Testis (tissue), 3 donors: ENCODE data around the gene NAPG. TPM values are rescaled to one million over a fixed set of nuclear protein-coding genes. Genes with fewer than 3 reads are reported as not detected.
"Not testable (repeated sequence)": the region's sequence is repeated elsewhere in the genome, so short reads cannot be mapped to it uniquely, and the experiment has no call there.

Experiments
- DNase-seq: peaks from one replicate; pipeline ENCODE4 v3.0.0-alpha.2; 2019
- H3K27ac ChIP-seq, 2 donors: fragments of 200-600 bp; sonication (generic); one replicate each; pipeline ENCODE4 v1.5.1; 2019
- H3K27me3 ChIP-seq: fragments of 200-600 bp; sonication (generic); one replicate; pipeline ENCODE4 v1.5.1; 2019
- H3K36me3 ChIP-seq: fragments of 200-600 bp; sonication (generic); one replicate; pipeline ENCODE4 v1.5.1; 2017; ENCODE audit warnings: low read depth; ENCODE audit errors: missing control alignments
- H3K4me1 ChIP-seq: fragments of 200-600 bp; sonication (generic); one replicate; pipeline ENCODE4 v1.5.1; 2019
- H3K4me3 ChIP-seq, 2 donors: fragments of 200-600 bp; sonication (generic); one replicate each; pipeline ENCODE4 v1.5.1; 2017 to 2019
- H3K9me3 ChIP-seq: fragments of 200-600 bp; sonication (generic); one replicate; pipeline ENCODE4 v1.5.1; 2017
- POLR2A ChIP-seq: fragments of 450-650 bp; IDR thresholded peaks from one replicate; pipeline ENCODE4 v1.6.1; 2017; ENCODE audit warnings: antibody characterized with exemption, mild to moderate bottlenecking, moderate library complexity
- WGBS, 2 donors: methylation state at CpG; one replicate each; pipeline ENCODE4 v1.1.5; 2018; 5-methylcytosine and 5-hydroxymethylcytosine counted together
- intact Hi-C: fragments of 100-400 bp; cut with DNase I; formaldehyde crosslinking; loops from one replicate; pipeline ENCODE4 v1.15.1; 2023; ENCODE audit warnings: low total_unique reads
- polyA plus RNA-seq: library from polyadenylated mRNA; stranded (reverse); fragments of 350-450 nt; fragmentation: Illumina TruSeq; extraction: RNeasy Lipid Tissue Mini Kit (QIAGEN cat#74804); gene quantifications from one replicate; pipeline ENCODE4 v1.2.3, GENCODE V29; 2014; ENCODE audit warnings: low read depth, low replicate concordance; ENCODE audit not compliant: insufficient read depth
- total RNA-seq, 2 donors: library from RNA; depleted of rRNA; stranded (reverse); fragments of >200 nt; gene quantifications; one replicate each; pipeline ENCODE4 v1.2.3, GENCODE V29; 2016
- TF ChIP-seq, protein P1 (sequence below), 3 experiments: fragments of 450-650 bp in 2 of 3; fragments of 200-600 bp in 1 of 3; sonication (generic) in 1 of 3; IDR thresholded peaks; one replicate each; pipeline ENCODE4 v1.5.1; 2016 to 2019; ENCODE audit warnings: antibody characterized with exemption in 3 of 3, mild to moderate bottlenecking in 2 of 3, moderate library complexity in 1 of 3

Gene NAPG
- total and polyA plus RNA-seq, 3 donors from 2014 or later = 19.5 to 40.3 (median 33.5) TPM

DNA sequence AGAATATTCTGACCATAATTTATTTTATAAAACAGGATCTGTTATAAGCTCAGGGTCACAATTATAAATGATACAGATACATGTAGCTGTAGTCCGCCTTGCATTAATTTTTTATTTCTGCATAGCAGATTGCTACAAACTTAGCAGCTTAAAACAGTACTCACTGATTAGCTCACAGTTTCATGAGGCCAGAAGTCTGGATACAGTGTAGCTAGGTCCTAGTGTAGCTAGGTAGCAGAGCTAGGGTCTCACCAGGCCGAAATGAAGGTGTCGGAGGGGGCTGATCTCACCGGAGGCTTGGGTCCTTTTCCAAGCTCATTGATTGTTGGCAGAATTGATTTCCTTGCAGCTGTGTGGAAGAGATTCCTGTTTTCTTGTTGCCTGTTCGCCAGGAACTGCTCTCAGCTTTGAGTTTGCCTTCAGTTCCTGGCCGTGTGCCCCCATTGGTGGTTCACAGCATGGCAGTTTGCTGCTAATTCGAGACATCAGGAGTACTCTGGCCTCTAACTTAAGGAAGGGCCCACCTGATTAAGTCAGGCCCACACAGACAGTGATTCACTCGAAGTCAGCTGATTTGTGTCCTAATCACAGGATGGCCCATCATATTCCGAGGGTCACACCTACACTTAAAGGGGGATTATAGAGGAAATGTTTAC lies 18.4 kb downstream of the NAPG start:
- Histone ChIP-seq H3K9me3 (no peaks in the 10 kb centered on the region), H3K4me3 (no peak overlapping the region), H3K4me1 (peaks cover 8% of the 10 kb centered on the region), H3K36me3 (no peaks in the 10 kb centered on the region), H3K27me3 (no peaks in the 10 kb centered on the region), H3K27ac (peak overlapping the region; percentile 59 to 64)
- intact Hi-C loops = no loop called here
- 57 to 64% methylated on average over 9 of the region's 9 CpGs for WGBS, 2 donors
- TF ChIP-seq POLR2A = no peak
- TF ChIP-seq, protein P1, sequence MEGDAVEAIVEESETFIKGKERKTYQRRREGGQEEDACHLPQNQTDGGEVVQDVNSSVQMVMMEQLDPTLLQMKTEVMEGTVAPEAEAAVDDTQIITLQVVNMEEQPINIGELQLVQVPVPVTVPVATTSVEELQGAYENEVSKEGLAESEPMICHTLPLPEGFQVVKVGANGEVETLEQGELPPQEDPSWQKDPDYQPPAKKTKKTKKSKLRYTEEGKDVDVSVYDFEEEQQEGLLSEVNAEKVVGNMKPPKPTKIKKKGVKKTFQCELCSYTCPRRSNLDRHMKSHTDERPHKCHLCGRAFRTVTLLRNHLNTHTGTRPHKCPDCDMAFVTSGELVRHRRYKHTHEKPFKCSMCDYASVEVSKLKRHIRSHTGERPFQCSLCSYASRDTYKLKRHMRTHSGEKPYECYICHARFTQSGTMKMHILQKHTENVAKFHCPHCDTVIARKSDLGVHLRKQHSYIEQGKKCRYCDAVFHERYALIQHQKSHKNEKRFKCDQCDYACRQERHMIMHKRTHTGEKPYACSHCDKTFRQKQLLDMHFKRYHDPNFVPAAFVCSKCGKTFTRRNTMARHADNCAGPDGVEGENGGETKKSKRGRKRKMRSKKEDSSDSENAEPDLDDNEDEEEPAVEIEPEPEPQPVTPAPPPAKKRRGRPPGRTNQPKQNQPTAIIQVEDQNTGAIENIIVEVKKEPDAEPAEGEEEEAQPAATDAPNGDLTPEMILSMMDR (IDR thresholded peaks at IDR 0.05) = peak in 1 of 3 experiments; percentile 7
- DNase-seq = peak; percentile 53

DNA sequence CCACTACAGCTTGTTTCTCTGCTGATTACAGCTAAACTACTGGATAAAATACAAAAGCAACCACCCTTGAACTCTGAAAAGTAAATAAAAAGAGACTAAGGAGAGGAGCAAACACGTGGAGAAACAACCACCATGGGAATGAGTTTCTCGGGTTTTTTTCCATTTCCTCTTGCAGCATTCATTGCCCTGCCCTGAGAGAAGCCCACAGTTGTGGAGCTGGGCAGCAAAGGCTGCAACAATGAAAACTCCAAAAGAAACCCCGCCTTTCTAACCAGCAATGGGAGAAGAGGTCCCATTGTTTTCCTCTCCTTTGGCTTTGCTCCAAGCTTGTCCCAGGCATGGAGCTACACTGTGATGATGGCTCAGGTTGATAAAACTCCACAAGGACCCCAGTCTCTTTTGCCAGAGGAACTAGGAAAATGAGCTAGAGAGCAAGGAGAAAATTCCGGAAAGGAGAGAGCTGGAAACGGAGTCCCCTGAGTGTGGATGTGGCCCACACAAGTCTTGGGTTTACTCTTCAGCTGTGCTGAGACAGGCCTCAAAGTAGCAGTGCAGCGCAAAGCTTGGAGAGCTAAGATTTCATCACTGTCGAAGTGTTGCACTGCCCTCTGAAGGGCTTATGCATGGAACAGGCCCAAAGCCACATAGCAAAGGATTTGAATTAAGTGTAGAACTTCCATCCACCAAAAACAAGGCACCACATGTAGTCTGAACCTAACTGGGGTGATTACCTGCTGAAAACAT lies 20.9 kb downstream of the NAPG start:
- no peaks in the 10 kb centered on the region for H3K27me3 ChIP-seq
- WGBS, 2 donors = 83% methylated on average over 7 of the region's 7 CpGs
- H3K4me1 ChIP-seq = peaks cover 8% of the 10 kb centered on the region
- no peak overlapping the region for H3K4me3 ChIP-seq
- H3K9me3 ChIP-seq = no peaks in the 10 kb centered on the region
- intact Hi-C loops = no loop called here
- no peak overlapping the region for H3K27ac ChIP-seq
- TF ChIP-seq, protein P1 (IDR thresholded peaks at IDR 0.05) = no peak
- no peak for DNase-seq
- H3K36me3 ChIP-seq = no peaks in the 10 kb centered on the region

DNA sequence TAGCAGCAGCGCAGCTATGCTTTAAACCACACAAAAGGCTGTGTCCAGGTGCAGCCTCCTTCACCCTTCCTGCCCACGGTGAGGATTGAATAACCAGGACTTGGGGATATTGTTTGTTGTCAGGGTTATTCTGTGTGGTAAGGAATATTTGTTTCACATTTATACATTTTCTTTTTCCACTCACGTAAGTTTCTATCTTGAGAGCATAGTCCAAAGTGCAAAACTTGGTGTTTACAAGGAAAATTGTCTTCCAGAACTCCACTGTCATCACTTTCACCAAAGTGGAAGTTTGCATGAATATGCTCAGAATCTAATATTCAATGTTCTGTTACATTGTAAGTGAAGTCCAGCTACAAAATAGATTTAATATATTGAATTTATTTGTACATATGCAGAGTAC lies 26.4 kb downstream of the NAPG start:
- no peaks in the 10 kb centered on the region for H3K36me3 ChIP-seq
- intact Hi-C loops = no loop called here
- 94 to 95% methylated on average over 3 of the region's 3 CpGs for WGBS, 2 donors

DNA sequence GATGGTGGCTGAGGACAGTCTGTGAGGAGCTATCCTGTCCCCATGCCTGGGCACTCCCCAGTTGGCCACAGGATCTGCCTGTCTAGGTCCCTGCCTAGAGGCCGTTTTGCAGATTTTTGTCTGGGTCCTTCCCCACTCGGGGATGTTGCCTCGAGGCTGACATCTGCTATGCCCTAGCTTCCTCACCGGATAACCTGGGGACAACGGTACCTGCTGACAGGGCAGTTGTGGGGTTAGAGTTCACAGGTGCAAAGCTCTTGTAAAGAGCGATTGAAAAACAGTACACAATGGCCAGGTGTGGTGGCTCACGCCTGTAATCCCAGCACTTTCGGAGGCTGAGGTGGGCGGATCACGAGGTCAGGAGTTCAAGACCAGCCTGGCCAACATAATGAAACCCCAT lies 30.4 kb downstream of the NAPG start:
- H3K36me3 ChIP-seq, H3K27me3 ChIP-seq, DNase-seq, H3K27ac ChIP-seq, H3K9me3 ChIP-seq, H3K4me1 ChIP-seq, intact Hi-C loops, H3K4me3 ChIP-seq: not testable (repeated sequence)
- 94 to 95% methylated on average over 10 of the region's 10 CpGs for WGBS, 2 donors

More for the DNA sequence above, 26.4 kb downstream of the NAPG start:
- no peaks in the 10 kb centered on the region for H3K9me3 ChIP-seq
- H3K4me1 ChIP-seq = no peaks in the 10 kb centered on the region
- no peak overlapping the region for H3K27ac ChIP-seq
- no peak for TF ChIP-seq POLR2A
- TF ChIP-seq, protein P1 (IDR thresholded peaks at IDR 0.05) = no peak
- DNase-seq = no peak
- no peak overlapping the region for H3K4me3 ChIP-seq
- H3K27me3 ChIP-seq = no peaks in the 10 kb centered on the region

DNA sequence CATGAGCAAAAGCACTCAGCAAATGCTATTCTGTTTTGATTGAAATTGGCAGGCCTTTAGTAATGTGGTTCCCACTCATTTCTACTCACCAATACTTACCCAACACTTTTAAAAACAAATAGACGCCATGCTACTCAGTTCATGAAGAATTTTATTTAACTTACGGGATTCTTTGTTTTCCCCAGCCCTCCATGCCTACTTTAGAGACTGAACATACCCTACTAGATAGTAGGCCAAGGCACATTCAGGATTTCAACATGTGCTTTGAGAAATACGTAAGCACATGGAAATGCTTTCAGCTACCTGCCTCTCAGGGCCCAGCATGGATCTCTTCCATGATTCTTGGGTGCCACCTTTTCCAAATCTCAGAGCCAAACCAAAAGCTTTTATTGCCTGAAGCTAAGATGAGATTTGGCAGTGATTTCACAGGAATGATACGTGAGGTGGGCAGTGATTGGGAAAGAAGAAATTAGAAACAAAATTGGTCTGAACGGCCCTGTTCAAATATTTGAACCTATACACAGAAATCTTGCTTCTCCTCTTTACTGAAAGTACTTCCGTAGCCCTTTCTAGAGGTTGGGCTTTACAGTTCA lies 31.4 kb downstream of the NAPG start:
- intact Hi-C loops = no loop called here
- Histone ChIP-seq H3K4me1 (no peaks in the 10 kb centered on the region), H3K27ac (no peak overlapping the region), H3K27me3 (no peaks in the 10 kb centered on the region), H3K36me3 (no peaks in the 10 kb centered on the region), H3K4me3 (no peak overlapping the region), H3K9me3 (no peaks in the 10 kb centered on the region)
- 94 to 95% methylated on average over 6 of the region's 6 CpGs for WGBS, 2 donors
- TF ChIP-seq POLR2A = no peak
- TF ChIP-seq, protein P1 (IDR thresholded peaks at IDR 0.05) = no peak
- no peak for DNase-seq
